IMR-90 (cell line): Measurements from ENCODE around the gene IQSEC3. TPM values are rescaled to one million over a fixed set of nuclear protein-coding genes. Genes with fewer than 3 reads are reported as not detected.
"Not testable (repeated sequence)": the region's sequence is repeated elsewhere in the genome, so short reads cannot be mapped to it uniquely, and the experiment has no call there.

Experiments
- ATAC-seq: fragments of 200-7000 bp; cut with Tn5 transposase; 2 replicates; pipeline ENCODE4 v1.9.1; 2020; ENCODE audit warnings: low read depth, mild to moderate bottlenecking, moderate library complexity
- BruUV-seq: library from RNA; stranded (reverse); fragments of 400-500 nt; replicated peaks from 2 replicates; lab custom pipeline; 2021; lab: Mats Ljungman, UMichigan
- CTCF ChIA-PET: fragments of 300-600 bp; formaldehyde crosslinking; extraction: SDS; loops from one replicate; lab custom pipeline; 2021; ENCODE audit warnings: antibody characterized with exemption; lab: Yijun Ruan, JAX
- POLR2A ChIA-PET: fragments of 300-600 bp; sonication (Branson Sonifier 250); formaldehyde crosslinking; loops from one replicate; lab custom pipeline; 2022; ENCODE audit warnings: antibody characterized with exemption; ENCODE audit not compliant: unreplicated experiment; lab: Charles Lee
- DNase-seq: peaks from one replicate; pipeline ENCODE4 v3.0.0; 2013
- H2AFZ ChIP-seq: replicated peaks from 2 replicates; pipeline ENCODE3; 2013; ENCODE audit warnings: low read length, mild to moderate bottlenecking; ENCODE audit not compliant: poor library complexity
- H2AK5ac ChIP-seq: 2 replicates; pipeline ENCODE4 v1.6.1; 2013; ENCODE audit warnings: low read depth, low read length, inconsistent platforms
- H2AK9ac ChIP-seq: replicated peaks from 2 replicates; pipeline ENCODE3; 2013; ENCODE audit warnings: mild to moderate bottlenecking, low read depth, low read length, moderate library complexity; ENCODE audit not compliant: poor library complexity
- H2BK120ac ChIP-seq: 2 replicates; pipeline ENCODE4 v1.6.1; 2013; ENCODE audit warnings: low read depth, low read length, inconsistent platforms
- H2BK15ac ChIP-seq: 3 replicates; pipeline ENCODE4 v1.6.1; 2013; ENCODE audit warnings: low read depth, low read length, inconsistent platforms
- H2BK20ac ChIP-seq: 2 replicates; pipeline ENCODE4 v1.6.1; 2013; ENCODE audit warnings: low read depth, mild to moderate bottlenecking, inconsistent platforms, low read length, moderate library complexity
- H2BK5ac ChIP-seq: 2 replicates; pipeline ENCODE4 v1.6.1; 2013; ENCODE audit warnings: mild to moderate bottlenecking, low read depth, low read length, inconsistent platforms; ENCODE audit not compliant: poor library complexity, severe bottlenecking
- H3K14ac ChIP-seq: replicated peaks from 2 replicates; pipeline ENCODE4 v1.6.1; 2013; ENCODE audit warnings: low read depth, low read length, inconsistent platforms
- H3K18ac ChIP-seq: 2 replicates; pipeline ENCODE4 v1.6.1; 2013; ENCODE audit warnings: low read depth, low read length, control low read depth
- H3K23ac ChIP-seq: 2 replicates; pipeline ENCODE4 v1.6.1; 2013; ENCODE audit warnings: low read depth, low read length, inconsistent platforms
- H3K27ac ChIP-seq: 2 replicates; pipeline ENCODE4 v1.5.1; 2013; ENCODE audit warnings: mild to moderate bottlenecking, control low read depth, low read length; ENCODE audit not compliant: insufficient read depth
- H3K27me3 ChIP-seq: 2 replicates; pipeline ENCODE4 v1.6.1; 2013; ENCODE audit warnings: low read length; ENCODE audit not compliant: control insufficient read depth, insufficient read depth
- H3K36me3 ChIP-seq: 2 replicates; pipeline ENCODE4 v1.6.1; 2013; ENCODE audit warnings: low read length, mixed read lengths; ENCODE audit not compliant: control insufficient read depth, insufficient read depth
- H3K4ac ChIP-seq: 2 replicates; pipeline ENCODE4 v1.6.1; 2013; ENCODE audit warnings: low read depth, low read length, inconsistent platforms
- H3K4me1 ChIP-seq: 2 replicates; pipeline ENCODE4 v1.6.1; 2013; ENCODE audit warnings: low read length, mixed read lengths; ENCODE audit not compliant: control insufficient read depth, insufficient read depth
- H3K4me2 ChIP-seq: 2 replicates; pipeline ENCODE4 v1.6.1; 2013; ENCODE audit warnings: low read depth, mild to moderate bottlenecking, control low read depth, low read length, moderate library complexity
- H3K4me3 ChIP-seq: 2 replicates; pipeline ENCODE4 v1.5.1; 2013; ENCODE audit warnings: low read depth, mild to moderate bottlenecking, control low read depth, low read length, moderate library complexity; ENCODE audit not compliant: insufficient read depth
- H3K56ac ChIP-seq: 2 replicates; pipeline ENCODE4 v1.6.1; 2013; ENCODE audit warnings: low read length, inconsistent platforms; ENCODE audit not compliant: insufficient read depth; ENCODE audit errors: extremely low read depth
- H3K79me1 ChIP-seq, 2 experiments: 2 replicates each; pipeline ENCODE4 v1.6.1; 2013; ENCODE audit warnings: low read length in 2 of 2, inconsistent platforms in 1 of 2, low read depth in 1 of 2
- H3K9ac ChIP-seq: 2 replicates; pipeline ENCODE4 v1.6.1; 2013; ENCODE audit warnings: low read depth, low read length, control low read depth
- H3K9me1 ChIP-seq: 2 replicates; pipeline ENCODE4 v1.6.1; 2013; ENCODE audit warnings: low read length, inconsistent platforms; ENCODE audit not compliant: insufficient read depth
- H3K9me3 ChIP-seq: 2 replicates; pipeline ENCODE4 v1.6.1; 2013; ENCODE audit warnings: low read length; ENCODE audit not compliant: control insufficient read depth, insufficient read depth
- H4K20me1 ChIP-seq: 2 replicates; pipeline ENCODE4 v1.6.1; 2013; ENCODE audit warnings: low read length, inconsistent platforms; ENCODE audit not compliant: insufficient read depth
- H4K5ac ChIP-seq: 2 replicates; pipeline ENCODE4 v1.6.1; 2013; ENCODE audit warnings: mild to moderate bottlenecking, low read depth, low read length, control low read depth
- H4K8ac ChIP-seq, 2 experiments: 2 replicates each; pipeline ENCODE4 v1.6.1; 2013; ENCODE audit warnings: low read depth in 2 of 2, low read length in 2 of 2, control low read depth in 1 of 2, inconsistent platforms in 1 of 2
- H4K91ac ChIP-seq: 2 replicates; pipeline ENCODE4 v1.6.1; 2013; ENCODE audit warnings: low read depth, low read length, inconsistent platforms; ENCODE audit not compliant: insufficient read depth
- WGBS, 2 experiments: methylation state at CpG; one replicate each; pipeline versions ENCODE4 v1.1.5 to v1.1.7; 2013; ENCODE audit warnings: missing lambda C conversion rate in 2 of 2; ENCODE audit not compliant: insufficient read length in 1 of 2; ENCODE audit errors: extremely low coverage in 2 of 2; 5-methylcytosine and 5-hydroxymethylcytosine counted together
- dilution Hi-C: fragments of 300-500 bp; cut with HindIII; formaldehyde crosslinking; loops from one replicate; pipeline ENCODE4 v1.14.3; 2018; ENCODE audit warnings: low sequenced_read_pairs; ENCODE audit not compliant: unreplicated experiment
- in situ Hi-C: fragments of 300-500 bp; cut with MboI; formaldehyde crosslinking; loops from 3 replicates; pipeline ENCODE4 v1.14.3; 2019; ENCODE audit warnings: low sequenced_read_pairs, inconsistent platforms, mixed read lengths
- intact Hi-C: fragments of 100-400 bp; cut with micrococcal nuclease; formaldehyde crosslinking; loops from 2 replicates; pipeline ENCODE4 v1.10.0; 2022
- polyA plus RNA-seq, 3 experiments: library from polyadenylated mRNA; depleted of rRNA; stranded (reverse); fragments of >200 nt; gene quantifications; 2 replicates each; pipeline ENCODE4 v1.2.3, GENCODE V29; 2012; ENCODE audit warnings: low replicate concordance in 1 of 3
- total RNA-seq: library from RNA; depleted of rRNA; stranded (reverse); fragments of >200 nt; gene quantifications from 2 replicates; pipeline ENCODE4 v1.2.3, GENCODE V29; 2012

IQSEC3 gene
- total and polyA plus RNA-seq, 2 of the 4 experiments (the other 2 are of a cell fraction), result 0.10 TPM; not detected in 1

DNA sequence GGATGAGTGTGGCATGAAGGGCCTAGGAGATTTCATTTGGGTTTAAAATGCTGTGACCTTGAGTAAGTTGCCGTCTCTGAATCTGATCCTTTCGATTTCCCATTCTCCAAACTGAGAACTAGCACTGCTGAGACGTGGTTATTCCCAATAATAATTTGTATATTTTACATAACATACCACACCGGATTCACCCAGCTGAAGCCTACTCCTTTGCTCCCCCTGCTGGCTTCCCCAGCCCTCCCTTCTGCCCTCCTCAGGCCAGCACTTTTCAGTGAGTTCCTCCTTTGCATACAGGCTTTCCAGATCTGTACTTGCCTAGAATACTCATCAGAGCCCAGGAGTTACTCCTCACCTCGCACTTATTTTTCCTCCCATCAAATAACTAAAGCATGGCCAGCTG lies 38.7 kb upstream of the IQSEC3 start:
- H2AK9ac ChIP-seq, H2AFZ ChIP-seq, H2AK5ac ChIP-seq, in situ Hi-C loops, CTCF ChIA-PET, H3K4me2 ChIP-seq, H3K23ac ChIP-seq, H4K8ac ChIP-seq, H2BK20ac ChIP-seq, dilution Hi-C loops, H3K56ac ChIP-seq, BruUV-seq, POLR2A ChIA-PET, H4K20me1 ChIP-seq, H3K9me3 ChIP-seq, H3K4me3 ChIP-seq, H3K4me1 ChIP-seq, H3K79me1 ChIP-seq, H3K27ac ChIP-seq, H2BK15ac ChIP-seq, H4K5ac ChIP-seq, H3K4ac ChIP-seq, H2BK5ac ChIP-seq, H3K18ac ChIP-seq, H3K9me1 ChIP-seq, H3K27me3 ChIP-seq, H3K36me3 ChIP-seq, H3K14ac ChIP-seq, DNase-seq, H3K9ac ChIP-seq, intact Hi-C loops, H2BK120ac ChIP-seq, H4K91ac ChIP-seq: not testable (repeated sequence)
- WGBS, 2 experiments, result no CpG with 5 or more reads among the region's 5 CpGs
- 0 out of 2 replicates have a peak, but pooled peaks have one; percentile 64 for ATAC-seq

DNA sequence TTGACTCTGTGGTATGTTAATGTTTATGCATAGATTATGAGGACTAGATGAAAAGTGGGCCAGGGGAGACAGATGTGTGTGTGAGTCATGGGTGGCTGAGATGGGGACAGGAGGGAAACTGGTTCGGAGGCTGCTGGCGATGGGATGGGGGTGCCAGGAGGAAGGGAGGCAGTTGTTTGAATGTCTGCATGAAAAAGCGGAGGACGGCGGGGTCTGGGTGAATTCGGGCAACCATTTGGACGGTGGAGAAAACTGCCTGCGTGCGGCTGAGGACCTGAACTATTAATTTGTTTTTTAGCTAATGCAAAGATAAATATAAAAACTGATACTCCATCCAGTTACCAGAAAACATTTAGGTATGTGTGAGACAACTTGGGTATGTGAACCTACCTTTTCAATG lies 27.8 kb upstream of the IQSEC3 start:
- H3K23ac ChIP-seq, H3K4me3 ChIP-seq, ATAC-seq, H2BK15ac ChIP-seq, H3K27ac ChIP-seq, H4K20me1 ChIP-seq, dilution Hi-C loops, H3K4me2 ChIP-seq, H4K8ac ChIP-seq, H4K5ac ChIP-seq, H3K9me3 ChIP-seq, CTCF ChIA-PET, H3K27me3 ChIP-seq, intact Hi-C loops, H2BK120ac ChIP-seq, H3K56ac ChIP-seq, H2AK9ac ChIP-seq, H3K4ac ChIP-seq, H2AFZ ChIP-seq, H3K14ac ChIP-seq, H2BK5ac ChIP-seq, H2AK5ac ChIP-seq, H3K9ac ChIP-seq, H2BK20ac ChIP-seq, H3K79me1 ChIP-seq, H3K9me1 ChIP-seq, H3K4me1 ChIP-seq, H3K18ac ChIP-seq, DNase-seq, H3K36me3 ChIP-seq, BruUV-seq, in situ Hi-C loops, POLR2A ChIA-PET, H4K91ac ChIP-seq: not testable (repeated sequence)
- no CpG with 5 or more reads among the region's 9 CpGs for WGBS, 2 experiments
